ENCODE data around the gene UBAP2.
"Not testable (repeated sequence)": the region's sequence is repeated elsewhere in the genome, so short reads cannot be mapped to it uniquely, and the experiment has no call there.

Gene UBAP2

GRCh38 chr9:33962468-33962867, 86.2 kb downstream of the UBAP2 start:
- not testable (repeated sequence) for H3K4me1 ChIP-seq (ENCODE audit: control insufficient read depth, insufficient read depth, low read length); DNase-seq (ENCODE audit: low read depth); H3K9me3 ChIP-seq (ENCODE audit: control insufficient read depth, low read length); H3K27me3 ChIP-seq (replicated peaks; ENCODE audit: control insufficient read depth, insufficient read depth, low read length); H3K9ac ChIP-seq (ENCODE audit: low read length); H3K4me3 ChIP-seq (ENCODE audit: low read length)
- peaks cover 33% of the 10 kb centered on the region for H3K36me3 ChIP-seq (ENCODE audit: control insufficient read depth, insufficient read depth, low read length, severe bottlenecking)

GRCh38 chr9:33959725-33960124, 89.0 kb downstream of the UBAP2 start:
- H3K4me1 ChIP-seq (ENCODE audit: control insufficient read depth, insufficient read depth, low read length): no peaks in the 10 kb centered on the region
- H3K27me3 ChIP-seq (replicated peaks; ENCODE audit: control insufficient read depth, insufficient read depth, low read length): no peaks in the 10 kb centered on the region
- no peak for DNase-seq (ENCODE audit: low read depth)
- no peaks in the 10 kb centered on the region for H3K9me3 ChIP-seq (ENCODE audit: control insufficient read depth, low read length)
- H3K9ac ChIP-seq (ENCODE audit: low read length): no peak overlapping the region
- H3K4me3 ChIP-seq (ENCODE audit: low read length): no peak overlapping the region
- H3K36me3 ChIP-seq (ENCODE audit: control insufficient read depth, insufficient read depth, low read length, severe bottlenecking): peaks cover 54% of the 10 kb centered on the region

- Histone ChIP-seq H3K4me3 (ENCODE audit: low read length) (no peak overlapping the region), H3K9ac (ENCODE audit: low read length) (no peak overlapping the region), H3K36me3 (ENCODE audit: control insufficient read depth, insufficient read depth, low read length, severe bottlenecking) (peaks cover 74% of the 10 kb centered on the region), H3K9me3 (ENCODE audit: control insufficient read depth, low read length) (no peaks in the 10 kb centered on the region), H3K27me3 (replicated peaks; ENCODE audit: control insufficient read depth, insufficient read depth, low read length) (no peaks in the 10 kb centered on the region), H3K4me1 (ENCODE audit: control insufficient read depth, insufficient read depth, low read length) (no peaks in the 10 kb centered on the region)
- no peak for DNase-seq (ENCODE audit: low read depth)
These were observed 92.1 kb downstream of the UBAP2 start for GRCh38 chr9:33956544-33956943.

- H3K9me3 ChIP-seq (ENCODE audit: control insufficient read depth, low read length): no peaks in the 10 kb centered on the region
- peaks cover 57% of the 10 kb centered on the region for H3K36me3 ChIP-seq (ENCODE audit: control insufficient read depth, insufficient read depth, low read length, severe bottlenecking)
These were observed 96.6 kb downstream of the UBAP2 start for GRCh38 chr9:33952066-33952465.

GRCh38 chr9:33950371-33950770, 98.3 kb downstream of the UBAP2 start:
- H3K36me3 ChIP-seq (ENCODE audit: control insufficient read depth, insufficient read depth, low read length, severe bottlenecking): peaks cover 47% of the 10 kb centered on the region
- H3K9ac ChIP-seq (ENCODE audit: low read length): no peak overlapping the region
- no peaks in the 10 kb centered on the region for H3K9me3 ChIP-seq (ENCODE audit: control insufficient read depth, low read length)
- H3K4me3 ChIP-seq (ENCODE audit: low read length): no peak overlapping the region
- H3K27me3 ChIP-seq (replicated peaks; ENCODE audit: control insufficient read depth, insufficient read depth, low read length): no peaks in the 10 kb centered on the region
- DNase-seq (ENCODE audit: low read depth): peak; percentile 18
- peaks cover 16% of the 10 kb centered on the region for H3K4me1 ChIP-seq (ENCODE audit: control insufficient read depth, insufficient read depth, low read length)

More at GRCh38 chr9:33952066-33952465, 96.6 kb downstream of the UBAP2 start:
- Histone ChIP-seq H3K4me1 (ENCODE audit: control insufficient read depth, insufficient read depth, low read length) (peaks cover 6% of the 10 kb centered on the region), H3K9ac (ENCODE audit: low read length) (no peak overlapping the region), H3K27me3 (replicated peaks; ENCODE audit: control insufficient read depth, insufficient read depth, low read length) (no peaks in the 10 kb centered on the region), H3K4me3 (ENCODE audit: low read length) (no peak overlapping the region)
- DNase-seq (ENCODE audit: low read depth): no peak

- Histone ChIP-seq H3K4me3 (ENCODE audit: low read length) (no peak overlapping the region), H3K9me3 (ENCODE audit: control insufficient read depth, low read length) (no peaks in the 10 kb centered on the region), H3K36me3 (ENCODE audit: control insufficient read depth, insufficient read depth, low read length, severe bottlenecking) (peaks cover 38% of the 10 kb centered on the region), H3K4me1 (ENCODE audit: control insufficient read depth, insufficient read depth, low read length) (peaks cover 28% of the 10 kb centered on the region), H3K27me3 (replicated peaks; ENCODE audit: control insufficient read depth, insufficient read depth, low read length) (no peaks in the 10 kb centered on the region), H3K9ac (ENCODE audit: low read length) (no peak overlapping the region)
- peak; percentile 96 for DNase-seq (ENCODE audit: low read depth)
These were observed 101.7 kb downstream of the UBAP2 start for GRCh38 chr9:33946779-33947535.

- no peak overlapping the region for H3K4me3 ChIP-seq (ENCODE audit: low read length)
- peak; percentile 25 for DNase-seq (ENCODE audit: low read depth)
- peaks cover 52% of the 10 kb centered on the region for H3K36me3 ChIP-seq (ENCODE audit: control insufficient read depth, insufficient read depth, low read length, severe bottlenecking)
- H3K9ac ChIP-seq (ENCODE audit: low read length): no peak overlapping the region
- H3K9me3 ChIP-seq (ENCODE audit: control insufficient read depth, low read length): no peaks in the 10 kb centered on the region
- H3K27me3 ChIP-seq (replicated peaks; ENCODE audit: control insufficient read depth, insufficient read depth, low read length): no peaks in the 10 kb centered on the region
- peaks cover 28% of the 10 kb centered on the region for H3K4me1 ChIP-seq (ENCODE audit: control insufficient read depth, insufficient read depth, low read length)
These were observed 105.3 kb downstream of the UBAP2 start for GRCh38 chr9:33943389-33943788.

GRCh38 chr9:33942471-33943083, 106.1 kb downstream of the UBAP2 start:
- Histone ChIP-seq H3K27me3 (replicated peaks; ENCODE audit: control insufficient read depth, insufficient read depth, low read length) (no peaks in the 10 kb centered on the region), H3K4me1 (ENCODE audit: control insufficient read depth, insufficient read depth, low read length) (peaks cover 27% of the 10 kb centered on the region), H3K4me3 (ENCODE audit: low read length) (no peak overlapping the region), H3K36me3 (ENCODE audit: control insufficient read depth, insufficient read depth, low read length, severe bottlenecking) (peaks cover 51% of the 10 kb centered on the region), H3K9me3 (ENCODE audit: control insufficient read depth, low read length) (no peaks in the 10 kb centered on the region), H3K9ac (ENCODE audit: low read length) (no peak overlapping the region)
- peak; percentile 91 for DNase-seq (ENCODE audit: low read depth)

- H3K36me3 ChIP-seq (ENCODE audit: control insufficient read depth, insufficient read depth, low read length, severe bottlenecking): peaks cover 60% of the 10 kb centered on the region
These were observed 108.5 kb downstream of the UBAP2 start for GRCh38 chr9:33939924-33940874.

GRCh38 chr9:33934188-33934878, 114.4 kb downstream of the UBAP2 start:
- H3K9ac ChIP-seq (ENCODE audit: low read length): no peak overlapping the region
- no peak for DNase-seq (ENCODE audit: low read depth)
- peaks cover 70% of the 10 kb centered on the region for H3K36me3 ChIP-seq (ENCODE audit: control insufficient read depth, insufficient read depth, low read length, severe bottlenecking)
- H3K27me3 ChIP-seq (replicated peaks; ENCODE audit: control insufficient read depth, insufficient read depth, low read length): no peaks in the 10 kb centered on the region
- H3K4me1 ChIP-seq (ENCODE audit: control insufficient read depth, insufficient read depth, low read length): no peaks in the 10 kb centered on the region
- H3K4me3 ChIP-seq (ENCODE audit: low read length): no peak overlapping the region
- no peaks in the 10 kb centered on the region for H3K9me3 ChIP-seq (ENCODE audit: control insufficient read depth, low read length)

More at GRCh38 chr9:33939924-33940874, 108.5 kb downstream of the UBAP2 start:
- Histone ChIP-seq H3K9ac (ENCODE audit: low read length) (no peak overlapping the region), H3K4me3 (ENCODE audit: low read length) (no peak overlapping the region), H3K9me3 (ENCODE audit: control insufficient read depth, low read length) (no peaks in the 10 kb centered on the region), H3K4me1 (ENCODE audit: control insufficient read depth, insufficient read depth, low read length) (peaks cover 11% of the 10 kb centered on the region), H3K27me3 (replicated peaks; ENCODE audit: control insufficient read depth, insufficient read depth, low read length) (no peaks in the 10 kb centered on the region)
- no peak for DNase-seq (ENCODE audit: low read depth)
